Esophagus squamous epithelium (tissue), 5 donors: ENCODE measurements around the gene XIRP2. TPM values are rescaled to one million over a fixed set of nuclear protein-coding genes. Genes with fewer than 3 reads are reported as not detected.

Source experiments
- DNase-seq: peaks from one replicate; lab custom pipeline; 2025; lab: John Stamatoyannopoulos, UW
- H3K27ac ChIP-seq, 4 donors: fragments of 200-600 bp; sonication (generic); one replicate each; pipeline ENCODE4 v1.5.1; 2016 to 2019; ENCODE audit warnings: mild to moderate bottlenecking in 1 of 4
- H3K27me3 ChIP-seq, 4 donors: fragments of 200-600 bp; sonication (generic); 1 replicate in 3 of 4; 2 replicates in 1 of 4; pipeline versions ENCODE4 v1.5.1 to v1.6.0; 2017 to 2021; ENCODE audit warnings: antibody characterized with exemption in 1 of 4
- H3K36me3 ChIP-seq, 3 donors: fragments of 200-600 bp; sonication (generic); one replicate each; pipeline ENCODE4 v1.5.1; 2016 to 2019
- H3K4me1 ChIP-seq, 3 donors: fragments of 200-600 bp; sonication (generic); one replicate each; pipeline ENCODE4 v1.5.1; 2017 to 2019
- H3K4me3 ChIP-seq, 4 donors: fragments of 200-600 bp; sonication (generic); 1 replicate in 3 of 4; 2 replicates in 1 of 4; pipeline ENCODE4 v1.5.1; 2016 to 2019; ENCODE audit warnings: mild to moderate bottlenecking in 2 of 4, moderate library complexity in 1 of 4
- H3K9me3 ChIP-seq, 3 donors: fragments of 200-600 bp; sonication (generic); one replicate each; pipeline ENCODE4 v1.5.1; 2016 to 2019
- CTCF ChIP-seq, 6 experiments: fragments of 450-650 bp in 4 of 6; fragments of 200-600 bp in 2 of 6; sonication (generic) in 2 of 6; IDR thresholded peaks; one replicate each; pipeline ENCODE4 v1.5.1; 2016 to 2019; ENCODE audit warnings: antibody characterized with exemption in 6 of 6, mild to moderate bottlenecking in 4 of 6, moderate library complexity in 4 of 6
- POLR2A ChIP-seq, 4 donors: fragments of 450-650 bp; IDR thresholded peaks; one replicate each; pipeline ENCODE4 v1.6.1; 2017; ENCODE audit warnings: antibody characterized with exemption in 4 of 4, mild to moderate bottlenecking in 4 of 4, moderate library complexity in 3 of 4
- WGBS, 2 donors: methylation state at CpG; one replicate each; pipeline ENCODE4 v1.1.5; 2018; 5-methylcytosine and 5-hydroxymethylcytosine counted together
- intact Hi-C: fragments of 100-400 bp; cut with DNase I; formaldehyde crosslinking; loops from one replicate; pipeline ENCODE4 v1.15.0; 2022
- total RNA-seq, 4 donors: library from RNA; depleted of rRNA; stranded (reverse); fragments of >200 nt; gene quantifications; one replicate each; pipeline ENCODE4 v1.1.0, GENCODE V29; 2016
- donor health status: DM: yes; HTN: yes; CAD: no.

The XIRP2 gene
- total RNA-seq, 4 donors from 2014 or later: 0.03 TPM; not detected in 3

DNA sequence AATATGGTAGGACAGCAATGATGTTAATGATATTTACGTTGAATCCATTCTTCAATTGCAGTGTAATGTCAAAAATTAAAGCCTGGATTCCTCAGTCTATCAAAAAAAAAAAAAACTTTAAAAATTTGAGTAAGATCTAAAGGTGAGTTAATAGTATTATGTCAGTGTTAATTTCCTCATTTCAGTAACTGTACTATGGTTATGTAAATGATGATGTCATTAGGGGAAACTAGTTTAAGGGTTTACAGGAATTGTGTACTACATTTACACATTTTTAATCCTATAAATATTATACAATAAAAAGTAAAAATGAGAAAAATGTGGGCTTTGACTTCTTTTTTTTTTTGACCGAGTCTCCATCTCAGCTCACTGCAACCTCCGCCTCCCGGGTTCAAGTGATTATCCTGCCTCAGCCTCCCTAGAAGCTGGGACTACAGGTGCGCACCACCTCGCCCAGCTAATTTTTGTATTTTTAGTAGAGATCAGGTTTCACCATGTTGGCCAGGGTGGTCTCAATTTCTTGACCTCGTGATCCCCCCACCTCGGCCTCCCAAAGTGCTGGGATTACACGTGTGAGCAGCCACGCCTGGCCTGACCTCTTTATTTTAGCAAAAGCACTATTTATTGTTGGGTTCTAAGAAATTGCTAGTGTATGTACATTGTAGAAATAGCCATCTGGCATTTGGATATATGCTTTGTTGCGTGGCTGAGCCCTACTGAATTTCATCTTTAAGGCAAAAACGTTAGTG, 106.5 kb downstream of the XIRP2 start:
- no peaks in the 10 kb centered on the region for H3K27me3 ChIP-seq
- H3K9me3 ChIP-seq: no peaks in the 10 kb centered on the region
- H3K27ac ChIP-seq: no peak overlapping the region
- WGBS, 2 donors: 78 to 80% methylated on average over 12 of the region's 12 CpGs
- H3K4me1 ChIP-seq: no peaks in the 10 kb centered on the region
- no peak overlapping the region for H3K4me3 ChIP-seq
- H3K36me3 ChIP-seq: no peaks in the 10 kb centered on the region
- DNase-seq: no peak
- intact Hi-C loops: no loop called here
- TF ChIP-seq CTCF (IDR thresholded peaks at IDR 0.05): no peak
- no peak for TF ChIP-seq POLR2A (IDR thresholded peaks at IDR 0.05)

DNA sequence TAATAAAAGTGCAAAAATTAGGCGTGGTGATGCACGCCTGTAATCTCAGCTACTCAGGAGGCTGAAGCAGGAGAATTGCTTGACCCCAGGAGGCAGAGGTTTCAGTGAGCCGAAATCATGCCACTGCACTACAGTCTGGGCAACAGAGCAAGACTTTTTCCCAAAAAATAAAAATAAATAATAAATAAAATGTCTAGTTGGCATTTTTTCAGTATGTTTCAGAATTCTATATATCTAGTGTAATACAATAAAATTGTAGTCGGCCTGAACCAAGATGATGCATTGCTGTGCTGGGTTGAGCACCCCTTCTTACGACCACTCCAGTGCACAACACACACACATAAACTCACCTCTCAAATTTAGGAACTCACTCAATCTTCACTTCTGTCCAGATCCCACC, 108.2 kb downstream of the XIRP2 start:
- Histone ChIP-seq H3K27me3 (no peaks in the 10 kb centered on the region), H3K27ac (no peak overlapping the region), H3K4me3 (no peak overlapping the region), H3K4me1 (no peaks in the 10 kb centered on the region), H3K9me3 (no peaks in the 10 kb centered on the region), H3K36me3 (no peaks in the 10 kb centered on the region)
- intact Hi-C loops: no loop called here
- 75 to 81% methylated on average over 5 of the region's 5 CpGs for WGBS, 2 donors
- DNase-seq: no peak
- no peak for TF ChIP-seq POLR2A (IDR thresholded peaks at IDR 0.05)
- no peak for TF ChIP-seq CTCF (IDR thresholded peaks at IDR 0.05)

- Histone ChIP-seq H3K27me3 (no peaks in the 10 kb centered on the region), H3K4me3 (no peak overlapping the region), H3K9me3 (no peaks in the 10 kb centered on the region), H3K36me3 (no peaks in the 10 kb centered on the region), H3K4me1 (no peaks in the 10 kb centered on the region), H3K27ac (no peak overlapping the region)
- intact Hi-C loops: no loop called here
- WGBS, 2 donors: 78 to 83% methylated on average over 4 of the region's 4 CpGs
- no peak for TF ChIP-seq CTCF (IDR thresholded peaks at IDR 0.05)
- TF ChIP-seq POLR2A (IDR thresholded peaks at IDR 0.05): no peak
- DNase-seq: no peak
Measured at GRCh38 chr2:167001165-167001564, 112.9 kb downstream of the XIRP2 start.

DNA sequence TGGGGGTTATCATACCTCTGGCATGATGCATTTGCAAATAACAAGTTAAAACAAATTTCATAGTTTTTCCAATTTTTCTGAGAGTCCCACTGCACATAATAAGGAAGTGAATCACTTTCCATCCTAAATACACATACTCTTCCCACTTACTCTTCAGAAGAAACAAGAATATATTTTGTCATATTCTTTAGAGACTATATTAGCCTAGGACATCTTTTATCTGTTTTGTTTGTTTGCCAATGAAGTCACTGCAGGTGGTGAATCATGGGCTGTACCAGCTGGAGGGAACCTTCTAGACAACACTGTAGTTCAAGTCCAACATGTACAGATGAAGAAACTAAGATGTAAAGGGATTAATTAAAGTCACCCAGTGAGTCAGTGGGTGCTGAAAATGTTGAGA, 116.8 kb downstream of the XIRP2 start:
- no peak for TF ChIP-seq POLR2A (IDR thresholded peaks at IDR 0.05)
- TF ChIP-seq CTCF (IDR thresholded peaks at IDR 0.05): no peak
- Histone ChIP-seq H3K27ac (no peak overlapping the region), H3K9me3 (no peaks in the 10 kb centered on the region), H3K4me1 (no peaks in the 10 kb centered on the region), H3K36me3 (no peaks in the 10 kb centered on the region), H3K4me3 (no peak overlapping the region), H3K27me3 (no peaks in the 10 kb centered on the region)
- no peak for DNase-seq
- intact Hi-C loops: no loop called here

DNA sequence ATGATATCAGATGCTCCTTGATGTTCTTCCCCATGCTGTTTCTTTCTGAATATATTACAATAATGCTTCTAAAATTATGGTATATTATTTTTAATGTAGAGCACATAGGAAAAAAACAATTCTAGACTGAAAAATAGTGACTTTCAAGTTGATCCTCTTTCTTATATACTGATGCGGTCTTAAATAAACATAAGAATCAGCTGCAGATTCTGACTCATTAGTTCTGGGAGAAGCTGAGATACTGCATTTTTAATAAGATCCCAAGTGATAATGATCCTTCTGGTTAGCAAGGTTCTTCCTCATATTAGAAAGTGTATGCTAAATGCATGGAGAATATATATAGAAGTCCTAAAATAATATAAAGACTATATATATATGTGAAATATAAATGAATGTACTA, 124.9 kb downstream of the XIRP2 start:
- H3K27ac ChIP-seq: no peak overlapping the region

More for the DNA sequence above, 124.9 kb downstream of the XIRP2 start:
- WGBS, 2 donors: 65 to 68% methylated on average over 1 of the region's 1 CpG
- H3K27me3 ChIP-seq: no peaks in the 10 kb centered on the region
- no peak for TF ChIP-seq CTCF (IDR thresholded peaks at IDR 0.05)
- no peak for TF ChIP-seq POLR2A (IDR thresholded peaks at IDR 0.05)
- H3K4me1 ChIP-seq: no peaks in the 10 kb centered on the region
- no peaks in the 10 kb centered on the region for H3K36me3 ChIP-seq
- no peaks in the 10 kb centered on the region for H3K9me3 ChIP-seq
- no peak for DNase-seq
- intact Hi-C loops: no loop called here
- no peak overlapping the region for H3K4me3 ChIP-seq
